Suppressor macrophage treated with lipopolysaccharide for 1 hour (primary cell): ENCODE data around the gene TOMM5.

ENCODE experiments used
- DNase-seq, 3 donors: peaks; one replicate each; pipeline ENCODE4 v3.0.0-alpha.2; 2020 to 2022

Gene TOMM5

DNA sequence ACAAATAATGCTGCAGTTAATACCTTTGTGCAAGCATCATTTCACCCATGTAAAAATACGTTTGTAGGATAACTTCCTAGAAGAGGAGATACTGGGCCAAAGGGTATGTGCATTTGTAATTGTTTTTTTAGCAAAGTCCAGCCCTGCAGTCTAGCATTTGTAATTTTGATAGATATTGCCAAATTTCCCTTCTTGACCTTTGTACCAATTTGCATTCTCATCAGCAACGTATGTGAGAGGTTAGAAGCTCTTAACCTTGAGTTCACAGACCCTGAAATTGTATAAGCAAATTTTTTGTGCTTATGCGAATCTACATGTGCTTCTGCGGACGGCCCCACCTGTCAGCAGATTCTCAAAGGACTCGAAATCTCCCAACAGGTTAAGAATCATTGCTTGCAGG, 18.6 kb upstream of the TOMM5 start:
- no peak for DNase-seq

DNA sequence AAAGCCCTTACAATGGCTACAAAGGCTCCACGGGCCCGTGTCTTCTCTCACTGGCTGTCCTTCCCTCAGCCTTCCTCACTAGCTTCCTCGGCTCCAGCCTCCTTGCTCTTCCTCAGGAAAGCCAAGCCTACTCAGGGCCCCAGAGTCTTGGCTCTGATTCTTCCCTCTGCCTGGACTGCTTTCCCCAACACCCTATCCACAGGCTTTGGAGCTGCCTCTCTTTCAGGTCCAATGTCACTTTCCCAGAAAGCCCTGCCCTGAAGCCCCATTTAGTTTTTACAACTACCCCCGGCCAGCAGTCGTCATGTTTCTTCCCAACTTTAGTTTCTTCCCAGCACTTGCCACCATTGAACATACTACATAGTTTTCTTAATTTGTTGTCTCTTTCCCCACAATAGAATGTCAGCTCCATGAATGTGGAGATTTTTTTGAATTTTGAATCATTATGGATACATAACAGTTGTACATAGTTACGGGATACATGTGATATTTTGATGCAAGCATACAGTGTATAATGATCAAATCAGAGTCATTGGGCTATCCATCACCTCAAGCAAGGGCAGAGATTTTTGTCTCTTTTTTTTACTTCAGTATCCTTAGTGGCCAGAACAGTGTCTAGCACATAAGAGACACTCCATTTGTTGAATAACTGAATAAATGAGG, 17.5 kb upstream of the TOMM5 start:
- no peak for DNase-seq

DNA sequence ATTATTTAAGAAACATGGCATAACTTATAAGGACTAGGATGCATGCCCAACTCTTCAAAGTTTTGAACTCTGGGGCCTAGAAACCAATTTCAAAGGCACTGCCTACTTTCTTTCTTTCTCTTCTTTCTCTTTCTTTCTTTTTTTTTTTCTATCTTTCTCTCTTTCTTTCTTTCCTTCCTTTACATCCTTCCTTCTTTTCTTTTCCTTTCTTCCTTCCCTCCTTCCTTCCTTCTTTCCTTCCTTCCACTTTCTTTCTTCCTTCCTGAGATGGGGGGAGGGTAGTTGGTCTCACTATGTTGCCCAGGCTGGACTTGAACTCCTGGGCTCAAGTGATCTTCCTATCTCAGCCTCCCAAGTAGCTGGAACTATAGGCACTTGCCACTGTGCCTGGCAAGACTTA, 15.9 kb upstream of the TOMM5 start:
- DNase-seq, result no peak

DNA sequence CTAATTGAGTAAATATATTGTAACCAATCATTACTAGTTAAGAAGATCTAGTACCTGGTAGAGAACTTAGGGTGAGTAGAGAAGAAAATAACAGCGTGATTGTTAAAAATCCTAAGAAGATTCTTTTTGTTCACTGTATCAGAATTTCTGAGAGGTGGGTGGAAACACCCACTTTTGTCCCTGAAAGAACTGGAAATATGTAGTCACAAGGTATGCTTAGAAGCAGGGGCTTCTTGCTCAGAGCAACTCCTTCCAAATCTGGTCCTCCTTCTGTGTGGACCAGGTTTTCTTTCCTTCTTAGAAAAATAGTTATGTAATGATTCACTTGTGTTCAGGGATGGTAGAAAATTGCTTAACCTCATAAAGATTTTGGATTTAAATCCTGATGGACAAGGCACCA, 11.9 kb upstream of the TOMM5 start:
- DNase-seq, result no peak

DNA sequence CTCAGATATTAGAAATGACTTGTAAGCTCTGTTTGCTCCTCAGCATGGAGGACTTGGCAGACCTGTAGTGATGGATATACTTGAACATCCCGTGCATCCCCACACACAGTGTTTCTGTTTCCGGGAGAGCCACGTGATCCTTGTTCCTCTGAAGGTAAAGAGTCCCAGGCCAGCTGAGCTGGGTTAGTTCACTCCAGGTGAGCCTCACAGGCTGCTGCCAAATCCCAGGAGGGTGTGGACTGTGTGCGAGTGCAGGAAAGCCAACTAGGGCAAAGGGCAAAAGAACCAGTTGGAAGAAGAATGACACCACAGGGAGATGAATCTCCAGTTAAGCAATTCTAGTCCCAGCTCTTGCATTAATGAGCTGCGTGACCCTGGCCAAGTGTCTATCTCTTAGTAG, 10.4 kb upstream of the TOMM5 start:
- DNase-seq, result peak in 1 of 3 donors; percentile 8

DNA sequence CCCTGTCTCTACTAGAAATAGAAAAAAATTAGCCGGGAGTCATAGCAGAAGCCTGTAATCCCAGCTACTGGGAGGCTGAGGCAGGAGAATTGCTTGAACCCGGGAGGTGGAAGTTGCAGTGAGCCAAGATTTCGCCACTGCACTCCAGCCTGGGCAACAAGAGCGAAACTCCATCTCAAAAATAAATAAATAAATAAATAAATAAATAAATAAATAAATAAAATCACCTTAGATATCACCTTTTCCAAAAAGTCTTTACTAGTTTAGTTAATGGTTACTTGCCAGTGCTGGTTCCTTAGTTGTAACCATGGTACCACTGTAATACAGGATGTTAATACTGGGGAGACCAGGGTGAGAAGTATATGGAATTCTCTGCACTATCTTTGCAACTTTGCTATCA, 9.7 kb upstream of the TOMM5 start:
- DNase-seq, result peak in 1 of 3 donors; percentile 2

DNA sequence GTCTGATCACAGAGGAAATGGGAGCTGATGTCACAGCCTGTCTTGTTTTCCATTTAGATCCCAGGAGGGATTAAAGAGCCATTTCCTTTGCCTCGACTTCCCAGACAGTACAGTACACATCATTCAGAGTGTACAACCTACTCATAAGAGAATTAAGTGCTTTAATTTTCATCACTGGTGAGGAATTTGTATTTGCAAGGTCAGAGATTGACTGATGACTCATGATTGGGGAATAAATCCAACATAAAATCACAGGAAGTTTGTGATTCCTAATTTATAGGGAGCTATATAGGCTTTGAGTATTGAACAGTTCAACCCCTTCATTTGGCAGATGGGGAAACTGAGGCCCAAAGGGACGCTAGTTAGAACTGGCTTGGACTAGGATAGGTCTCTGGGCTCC, 4.1 kb upstream of the TOMM5 start:
- DNase-seq, result no peak

DNA sequence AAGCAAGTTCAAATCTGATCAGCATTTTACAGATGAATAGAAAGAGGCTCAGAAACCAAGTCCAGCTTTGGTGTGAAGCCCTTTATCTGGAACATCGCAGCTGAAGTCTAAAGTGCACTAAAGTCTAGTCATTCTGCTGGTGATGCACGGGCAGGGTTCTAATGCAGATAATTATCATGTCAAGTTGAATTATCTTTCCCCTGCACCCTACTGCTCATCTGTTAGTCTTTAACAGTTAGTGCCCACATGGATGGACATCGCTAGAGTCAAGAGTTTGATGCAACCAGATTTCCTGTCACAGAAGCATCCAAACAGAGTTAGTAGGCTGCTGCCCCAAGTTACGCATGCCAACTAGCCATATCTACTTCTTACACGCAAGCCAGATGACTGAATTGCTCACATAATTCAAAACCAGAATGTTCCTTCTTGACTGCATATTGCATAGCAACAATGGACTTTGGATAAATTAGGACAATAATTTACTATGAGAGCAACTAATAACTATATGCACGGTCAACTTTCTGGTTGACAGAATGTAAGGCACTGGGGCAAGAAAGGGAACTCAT, 1.6 kb upstream of the TOMM5 start:
- DNase-seq, result no peak

DNA sequence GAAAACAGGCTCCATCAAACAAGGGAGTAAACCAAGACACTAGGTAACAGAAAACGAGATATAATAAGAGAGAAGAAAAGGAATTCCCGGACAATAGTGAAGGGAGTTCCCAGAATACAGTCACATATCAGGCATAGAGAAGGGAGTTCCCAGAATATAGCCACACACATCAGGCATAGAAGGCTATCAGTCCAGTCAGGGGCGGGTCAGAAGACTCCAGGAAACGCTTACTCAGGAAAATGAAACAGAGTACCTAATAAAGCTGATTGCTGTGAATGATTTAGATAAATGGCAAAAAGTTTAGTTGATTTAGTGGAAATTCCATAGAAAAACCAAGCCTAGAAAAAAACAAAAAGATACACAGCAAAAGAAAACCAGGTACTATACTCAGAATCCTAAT, 4.9 kb downstream of the TOMM5 start:
- DNase-seq, result peak; percentile 49 to 70 (median 51)

DNA sequence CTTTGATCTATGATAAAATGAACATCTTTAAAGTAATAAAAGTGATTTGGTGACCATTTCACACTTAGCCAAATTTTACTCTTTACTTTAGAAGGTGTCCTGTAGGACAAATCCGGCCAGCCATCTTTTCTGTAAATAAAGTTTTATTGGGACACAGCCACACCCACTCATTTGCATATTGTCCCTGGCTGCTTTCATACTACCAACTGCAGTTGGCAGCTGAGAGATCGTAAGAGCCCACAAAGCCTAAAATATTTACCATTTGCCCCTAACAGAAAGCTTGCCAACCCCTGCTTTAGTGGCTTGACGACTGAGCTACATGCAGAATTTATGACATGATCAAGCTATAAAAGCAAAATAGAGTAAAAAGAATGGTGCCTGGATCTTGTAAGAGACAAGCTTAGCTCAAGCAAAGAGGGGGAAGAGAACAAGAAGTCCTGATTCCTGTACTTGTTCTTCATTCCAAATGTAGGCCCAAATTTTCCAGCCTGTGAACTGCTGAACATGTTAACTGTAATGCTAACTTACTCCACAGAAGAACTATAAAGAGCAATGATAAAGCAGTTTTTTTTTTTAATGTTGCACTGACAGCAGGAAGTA, 8.8 kb downstream of the TOMM5 start:
- no peak for DNase-seq

DNA sequence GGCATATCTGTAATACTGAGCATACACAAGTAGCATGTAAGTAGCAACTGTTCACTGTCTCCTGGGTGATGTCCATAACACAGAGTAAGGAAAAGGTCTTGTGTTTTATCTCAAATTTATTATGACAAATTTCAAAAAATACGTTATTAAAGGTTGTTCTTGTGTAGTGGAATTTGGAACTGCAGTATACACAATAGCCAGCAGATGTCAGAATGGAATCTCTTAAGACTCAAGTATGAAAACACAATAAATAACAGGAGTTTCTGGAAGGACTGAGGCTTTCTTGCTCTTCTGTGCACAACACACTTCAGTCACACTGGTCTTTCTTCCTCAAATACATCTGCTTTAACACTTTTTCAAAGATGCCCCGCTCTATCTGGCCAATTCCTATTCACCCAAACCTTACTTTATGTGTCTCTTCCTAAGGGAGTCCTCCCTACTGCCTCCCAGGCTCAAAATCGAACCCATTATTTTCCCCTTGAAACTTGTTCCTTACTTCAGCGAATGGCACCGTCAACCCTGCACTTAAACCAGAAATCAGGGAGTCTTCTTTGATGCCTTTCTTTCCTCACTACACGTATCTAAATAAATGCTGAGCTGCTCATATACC, 9.7 kb downstream of the TOMM5 start:
- peak; percentile 49 to 75 (median 74) for DNase-seq

DNA sequence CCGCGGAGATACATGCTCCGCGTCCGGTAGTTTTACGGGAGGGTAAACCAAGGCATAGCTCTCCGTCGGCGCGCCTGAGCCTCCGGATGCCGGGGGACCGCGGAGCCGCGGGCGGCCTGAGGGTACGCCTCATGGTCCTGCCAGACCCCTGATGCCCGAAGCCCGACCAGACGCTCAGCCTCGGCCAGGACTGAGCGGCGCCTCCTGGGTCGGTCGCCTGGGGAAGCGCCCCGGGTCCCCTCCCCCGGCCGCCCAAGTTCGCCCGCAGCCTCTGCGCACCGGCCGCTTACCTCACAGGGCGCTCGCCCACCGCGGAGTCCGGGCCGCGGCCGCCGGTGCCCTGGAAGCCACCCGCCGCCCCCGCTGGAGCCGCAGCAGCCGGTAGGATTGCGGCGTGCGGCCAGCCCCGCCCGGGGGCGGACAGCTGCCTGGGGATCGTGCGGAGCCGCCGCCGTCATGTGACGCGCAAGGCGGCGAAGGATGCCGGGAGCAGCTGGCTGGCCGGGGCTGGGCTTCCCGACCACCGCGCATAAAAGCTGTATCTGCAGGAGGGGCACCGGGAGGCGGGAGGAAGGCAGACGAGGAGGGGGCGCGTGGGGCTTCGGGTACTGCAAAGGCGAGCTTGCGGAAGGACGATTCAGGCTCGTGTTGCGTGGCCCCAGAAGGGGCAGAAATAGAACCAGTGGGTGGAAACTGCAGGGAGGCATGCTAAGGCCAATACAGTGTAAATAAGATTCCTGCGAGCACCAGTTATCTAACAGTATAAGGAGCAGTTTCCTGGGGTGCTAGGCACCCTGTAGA, 16.3 kb downstream of the TOMM5 start, which contains the start of gene FBXO10:
Gene FBXO10, minus strand, starts transcription at position 460 of the 801 bp plus-strand sequence. CDS start 34,612 bp downstream, outside the sequence.
- DNase-seq, result peak; percentile 77 to 92 (median 84)

DNA sequence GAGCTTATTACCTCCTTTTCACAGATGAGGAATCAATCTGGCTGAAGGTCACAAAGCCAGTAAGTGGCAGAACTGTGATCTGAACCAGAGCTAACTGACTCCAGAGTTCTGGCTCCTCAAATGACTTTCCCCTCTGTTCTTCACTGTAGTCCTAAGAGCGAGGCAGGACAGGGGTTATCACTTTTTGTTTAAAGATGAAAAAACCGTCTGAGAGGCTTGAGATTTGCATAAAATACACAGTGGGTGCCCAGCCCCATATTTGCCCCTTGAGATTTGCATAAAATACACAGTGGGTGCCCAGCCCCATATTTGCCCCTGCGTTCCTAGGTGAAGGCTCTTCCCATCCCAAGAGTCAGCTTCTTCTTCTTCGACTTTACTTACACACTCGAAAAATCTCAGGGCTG, 16.9 kb downstream of the TOMM5 start:
- peak; percentile 24 to 41 (median 32) for DNase-seq

DNA sequence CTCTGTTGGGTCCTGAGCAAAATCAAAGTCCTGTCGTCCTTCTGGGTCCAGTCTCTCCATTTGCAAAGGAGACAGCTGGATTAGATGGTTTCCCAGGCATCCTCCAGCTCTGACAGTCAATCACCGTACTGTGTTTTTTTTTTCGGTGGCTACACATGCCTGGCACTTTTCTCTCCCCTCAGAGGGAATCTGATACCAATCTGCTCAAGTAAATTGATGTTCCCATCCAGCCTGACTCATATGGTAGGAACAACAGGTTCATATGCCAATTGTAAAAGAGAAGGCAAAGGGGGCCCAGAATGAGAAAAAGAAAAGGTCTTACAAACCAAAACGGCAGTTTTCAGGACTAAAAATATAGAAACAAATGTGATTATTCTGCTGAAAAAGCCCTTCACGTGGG, 17.4 kb downstream of the TOMM5 start:
- no peak for DNase-seq

DNA sequence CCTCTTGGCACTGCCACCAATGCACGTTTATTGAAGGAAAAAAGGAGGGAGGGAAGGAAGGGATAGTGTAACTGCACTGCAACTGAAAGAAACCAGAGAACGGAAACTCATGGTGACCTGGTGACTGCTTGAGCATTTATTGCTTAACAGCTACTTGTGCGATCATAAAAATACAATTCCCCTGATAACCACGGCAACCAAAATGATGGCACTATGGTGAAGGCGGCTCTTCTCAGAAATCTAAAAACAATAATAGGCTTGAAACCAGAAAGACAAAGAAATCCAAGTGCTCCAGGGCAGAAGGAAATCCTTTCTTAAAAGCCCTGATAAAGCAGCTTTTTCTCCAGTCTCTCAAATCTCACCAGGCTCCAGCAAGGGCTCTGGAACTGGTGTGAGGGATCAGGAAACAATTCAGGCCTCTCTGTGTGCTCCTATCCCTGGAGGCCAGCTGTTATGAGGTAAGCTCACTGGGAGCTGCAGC, 18.1 kb downstream of the TOMM5 start:
- peak; percentile 14 to 28 (median 26) for DNase-seq

DNA sequence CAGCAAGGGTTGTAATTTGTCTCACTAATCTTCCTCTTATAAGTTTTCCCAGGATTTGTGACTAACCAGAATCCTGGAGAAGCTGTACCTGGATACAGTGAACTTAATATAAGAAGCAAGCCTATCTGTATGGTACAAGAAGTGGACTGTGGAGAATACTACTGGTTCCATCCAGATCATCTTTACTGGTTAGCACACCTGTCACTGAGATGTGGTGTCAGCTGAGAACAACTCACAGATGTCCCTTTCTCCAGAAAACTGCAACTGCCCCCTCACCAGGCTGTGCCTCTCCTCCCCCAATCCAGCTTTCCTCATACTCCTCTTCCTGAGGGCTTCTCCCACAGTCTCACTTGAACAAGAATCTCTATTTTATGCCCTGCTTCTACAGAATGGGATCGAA, 21.1 kb downstream of the TOMM5 start:
- no peak for DNase-seq

DNA sequence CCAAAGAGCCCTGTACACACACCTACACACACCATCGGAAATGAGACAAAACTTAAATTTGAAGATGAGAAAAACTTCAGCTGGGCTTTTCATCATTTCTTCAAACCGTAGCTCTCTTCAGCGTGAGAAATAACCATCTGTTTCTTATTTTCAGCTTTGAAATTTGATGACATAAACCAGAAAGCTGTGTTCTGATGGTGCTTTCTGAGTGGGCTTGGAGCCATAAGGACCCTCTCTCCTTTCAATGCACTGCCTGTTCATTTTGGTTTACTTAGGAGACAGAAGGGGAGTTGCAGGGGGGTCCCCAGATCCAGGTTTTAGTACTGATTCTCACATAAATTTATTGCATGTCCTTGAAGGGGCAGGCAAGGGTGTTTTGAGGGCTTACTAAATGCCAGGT, 25.7 kb downstream of the TOMM5 start:
- no peak for DNase-seq

DNA sequence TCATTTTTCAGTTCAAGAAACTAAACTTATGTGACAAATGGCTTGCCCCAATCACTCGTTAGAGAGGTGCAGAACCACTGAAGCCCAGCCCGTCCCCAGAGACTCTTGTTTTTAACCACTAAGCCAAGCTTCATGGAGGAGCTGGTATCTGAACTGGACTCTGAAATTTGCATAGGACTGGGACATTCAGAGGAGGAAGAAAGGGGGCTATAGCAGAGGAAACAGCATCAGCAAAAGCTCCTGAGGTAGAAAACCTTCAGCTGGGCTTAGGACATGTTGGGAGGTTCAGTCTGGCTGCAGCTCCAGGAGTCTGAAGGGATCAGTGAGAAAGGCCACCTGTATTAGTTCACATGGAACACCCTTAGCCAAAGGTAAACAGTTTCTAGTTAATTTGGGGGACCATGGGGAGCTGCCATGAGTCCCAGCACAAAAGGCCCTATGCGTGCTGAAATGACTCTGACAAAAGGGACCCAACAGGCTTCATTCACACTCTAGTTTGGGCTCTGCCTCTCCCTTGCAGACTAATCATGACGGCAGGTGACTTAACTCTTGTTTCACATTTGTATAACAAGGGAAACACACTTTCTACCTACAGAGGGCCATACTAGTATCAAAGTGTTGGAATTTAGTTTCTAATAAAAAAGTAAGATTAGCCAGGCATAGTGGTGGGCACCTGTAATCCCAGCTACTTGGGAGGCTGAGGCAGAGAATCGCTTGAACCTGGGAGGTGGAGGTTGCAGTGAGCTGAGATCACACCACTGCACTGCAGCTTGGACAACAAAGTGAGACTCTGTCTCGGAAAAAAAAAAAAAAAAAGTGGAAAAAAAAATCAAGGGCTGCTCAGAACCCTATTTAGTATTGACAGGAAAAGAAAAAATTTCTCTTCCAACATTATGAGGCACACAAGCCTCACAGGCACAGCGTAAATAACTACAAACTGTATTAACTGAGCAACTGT, 26.5 kb downstream of the TOMM5 start:
- no peak for DNase-seq

DNA sequence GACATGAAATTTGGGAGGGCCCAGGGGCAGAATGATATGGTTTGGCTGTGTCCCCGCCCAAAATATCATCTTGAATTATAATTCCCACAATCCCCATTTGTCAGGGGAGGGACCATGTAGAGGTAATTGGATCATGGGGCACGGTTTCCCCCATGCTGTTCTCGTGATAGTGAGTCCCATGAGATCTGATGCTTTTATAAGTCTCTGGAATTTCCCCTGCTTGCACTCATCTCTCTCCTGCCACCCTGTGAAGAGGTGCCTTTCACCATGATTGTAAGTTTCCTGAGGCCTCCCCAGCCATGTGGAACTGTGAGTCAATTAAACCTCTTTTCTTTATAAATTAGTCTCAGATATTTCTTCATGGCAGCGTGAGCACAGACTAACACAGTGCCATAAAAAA, 27.5 kb downstream of the TOMM5 start:
- DNase-seq, result no peak

DNA sequence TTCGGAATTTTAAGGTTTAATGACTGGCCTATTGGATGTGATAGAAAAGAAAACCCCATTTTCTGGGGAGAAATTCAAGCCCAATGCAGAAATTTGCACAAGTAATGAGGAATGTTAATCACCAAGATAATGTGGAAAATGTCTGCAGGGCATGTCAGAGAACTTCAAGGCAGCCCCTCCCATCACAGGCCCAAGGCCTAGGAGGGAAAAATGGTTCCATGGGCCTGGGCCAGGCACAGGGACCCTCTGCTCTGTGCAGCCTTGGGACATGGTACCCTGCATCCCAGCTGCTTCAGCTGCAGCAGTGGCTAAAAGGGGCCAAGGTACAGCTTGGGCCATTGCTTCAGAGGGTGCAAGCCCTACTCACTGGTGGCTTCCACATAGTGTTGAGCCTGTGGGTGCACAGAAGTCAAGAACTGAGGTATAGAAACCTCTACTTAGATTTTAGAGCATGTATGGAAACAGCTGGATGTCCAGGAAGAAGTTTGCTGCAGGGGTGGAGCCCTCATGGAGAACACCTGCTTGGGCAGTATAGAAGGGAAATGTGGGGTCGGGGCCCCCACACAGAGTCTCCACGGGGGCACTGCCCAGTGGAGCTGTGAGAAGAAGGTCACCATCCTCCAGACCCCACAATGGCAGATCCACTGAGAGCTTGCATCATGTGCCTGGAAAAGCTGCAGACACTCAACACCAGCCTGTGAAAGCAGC, 28.4 kb downstream of the TOMM5 start:
- no peak for DNase-seq

DNA sequence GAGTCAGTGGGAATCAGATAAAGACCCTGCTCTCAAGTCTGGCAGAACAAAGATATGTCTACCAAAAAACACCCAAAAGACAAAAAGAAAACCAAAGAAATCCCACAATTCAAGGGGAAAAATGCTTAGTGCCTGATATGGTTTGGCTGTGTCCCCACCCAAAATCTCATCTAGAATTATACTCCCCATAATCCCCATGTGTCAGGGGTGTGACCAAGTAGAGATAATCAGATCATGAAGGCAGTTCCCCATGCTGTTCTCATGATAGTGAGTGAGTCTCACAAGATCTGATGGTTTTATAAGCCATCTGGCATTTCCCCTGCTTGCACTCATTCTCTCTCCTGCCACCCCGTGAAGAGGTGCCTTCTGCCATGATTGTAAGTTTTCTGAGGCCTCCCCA, 29.6 kb downstream of the TOMM5 start:
- DNase-seq, result no peak
